Measurements from ENCODE around the gene ATP10A. TPM values are rescaled to one million over a fixed set of nuclear protein-coding genes. Genes with fewer than 3 reads are reported as not detected.

ATP10A gene
- total RNA-seq, 1 donor from 2014 or later, result 0.58 TPM

- Histone ChIP-seq H3K4me1 (no peaks in the 10 kb centered on the region), H3K36me3 (no peaks in the 10 kb centered on the region), H3K27ac (replicated peaks) (no peak overlapping the region), H3K9me3 (replicated peaks) (no peaks in the 10 kb centered on the region), H3K27me3 (ENCODE audit: low read depth) (peaks cover 3% of the 10 kb centered on the region), H3K4me3 (no peak overlapping the region)
- no peak for DNase-seq
- no peak for TF ChIP-seq CTCF (IDR thresholded peaks at IDR 0.05; ENCODE audit: borderline replicate concordance)
- intact Hi-C loops (cut with micrococcal nuclease), result no loop called here
These were observed 207.7 kb downstream of the ATP10A start for GRCh38 chr15:25655207-25655948.

GRCh38 chr15:25653371-25653770, 209.8 kb downstream of the ATP10A start:
- Histone ChIP-seq H3K27me3 (ENCODE audit: low read depth) (peaks cover 3% of the 10 kb centered on the region), H3K27ac (replicated peaks) (no peak overlapping the region), H3K9me3 (replicated peaks) (no peaks in the 10 kb centered on the region), H3K36me3 (no peaks in the 10 kb centered on the region), H3K4me3 (no peak overlapping the region), H3K4me1 (no peaks in the 10 kb centered on the region)
- DNase-seq, result no peak
- intact Hi-C loops (cut with micrococcal nuclease), result no loop called here
- no peak for TF ChIP-seq CTCF (IDR thresholded peaks at IDR 0.05; ENCODE audit: borderline replicate concordance)

- DNase-seq, result no peak
- Histone ChIP-seq H3K4me3 (no peak overlapping the region), H3K36me3 (no peaks in the 10 kb centered on the region), H3K27ac (replicated peaks) (no peak overlapping the region), H3K9me3 (replicated peaks) (no peaks in the 10 kb centered on the region), H3K27me3 (ENCODE audit: low read depth) (peaks cover 8% of the 10 kb centered on the region), H3K4me1 (no peaks in the 10 kb centered on the region)
- TF ChIP-seq CTCF (IDR thresholded peaks at IDR 0.05; ENCODE audit: borderline replicate concordance), result no peak
- intact Hi-C loops (cut with micrococcal nuclease), result no loop called here
These were observed 210.4 kb downstream of the ATP10A start for GRCh38 chr15:25652704-25653103.

- Histone ChIP-seq H3K36me3 (no peaks in the 10 kb centered on the region), H3K4me1 (peaks cover 2% of the 10 kb centered on the region), H3K27ac (replicated peaks) (no peak overlapping the region), H3K4me3 (no peak overlapping the region), H3K9me3 (replicated peaks) (no peaks in the 10 kb centered on the region), H3K27me3 (ENCODE audit: low read depth) (peaks cover 12% of the 10 kb centered on the region)
- DNase-seq, result no peak
- TF ChIP-seq CTCF (IDR thresholded peaks at IDR 0.05; ENCODE audit: borderline replicate concordance), result no peak
- intact Hi-C loops (cut with micrococcal nuclease), result no loop called here
These were observed 213.7 kb downstream of the ATP10A start for GRCh38 chr15:25649390-25649789.

GRCh38 chr15:25643120-25643519, 220.0 kb downstream of the ATP10A start:
- Histone ChIP-seq H3K27me3 (ENCODE audit: low read depth) (peaks cover 14% of the 10 kb centered on the region), H3K4me3 (no peak overlapping the region), H3K9me3 (replicated peaks) (no peaks in the 10 kb centered on the region), H3K27ac (replicated peaks) (no peak overlapping the region), H3K36me3 (no peaks in the 10 kb centered on the region), H3K4me1 (peaks cover 7% of the 10 kb centered on the region)
- no peak for DNase-seq
- TF ChIP-seq CTCF (IDR thresholded peaks at IDR 0.05; ENCODE audit: borderline replicate concordance), result no peak
- intact Hi-C loops (cut with micrococcal nuclease), result no loop called here

Data from left ventricle myocardium inferior (tissue), 1 donor.